ENCODE results near the gene CMTM2.

- no peak for TF ChIP-seq CTCF (IDR thresholded peaks at IDR 0.05; ENCODE audit: insufficient read depth, low read length)
- TF ChIP-seq POLR2AphosphoS5 (IDR thresholded peaks at IDR 0.05; ENCODE audit: low read depth) = no peak
- TF ChIP-seq REST (IDR thresholded peaks at IDR 0.05; ENCODE audit: insufficient replicate concordance, low read depth) = no peak
- TF ChIP-seq GABPA (IDR thresholded peaks at IDR 0.05; ENCODE audit: low read depth) = no peak
- no peak for TF ChIP-seq SPI1 (IDR thresholded peaks at IDR 0.05; ENCODE audit: borderline replicate concordance, low read depth)
Observed at GRCh38 chr16:66634527-66635196, 55.4 kb downstream of the CMTM2 start.
